NCI-H2227 (cell line): ENCODE data around the gene RIPK4.

Source experiments
- DNase-seq: peaks from one replicate; lab custom pipeline; 2025; ENCODE audit not compliant: unreplicated experiment; lab: John Stamatoyannopoulos, UW

RIPK4 gene

DNA sequence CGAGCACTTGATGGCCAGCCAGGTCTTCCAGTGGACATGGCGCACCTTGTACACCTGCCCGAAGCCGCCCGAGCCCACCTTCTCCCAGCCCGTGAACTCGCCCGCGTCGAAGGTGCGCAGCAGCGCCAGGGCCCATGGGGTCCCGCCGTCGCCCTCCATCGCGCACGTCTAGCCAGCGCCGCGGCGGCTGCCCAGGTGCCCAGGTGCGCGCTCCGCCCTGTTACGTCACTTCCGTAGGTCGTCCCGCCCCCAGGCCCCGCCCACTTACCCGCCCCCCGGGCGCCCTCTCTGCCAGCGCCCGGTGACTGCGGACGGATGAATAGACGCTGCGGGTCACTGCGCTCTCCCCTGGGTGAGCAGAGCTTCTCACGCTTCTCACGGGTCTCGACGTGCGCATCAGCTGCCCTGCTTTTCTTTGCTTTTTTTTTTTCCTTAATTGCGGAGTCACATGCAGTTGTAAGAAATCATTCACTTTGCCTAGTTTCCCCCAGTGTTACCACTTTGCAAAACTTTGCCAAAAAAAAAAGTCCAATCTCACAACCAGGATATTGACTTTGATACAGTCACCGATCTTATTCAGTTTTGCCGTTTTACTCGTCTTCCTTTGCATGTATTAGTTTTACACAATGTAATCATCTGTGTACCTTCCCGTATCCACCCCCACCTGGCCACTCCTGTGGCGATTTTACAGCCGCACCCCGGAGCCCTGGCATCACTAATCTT, at the start of gene RIPK4:
Gene RIPK4 (minus strand): TSS at position 170 of the 723 bp plus-strand sequence. CDS start 11 bp downstream, at position 159.
- DNase-seq, result peak; percentile 77

GRCh38 chr21:41815652-41816582, 49.1 kb upstream of the RIPK4 start:
- DNase-seq, result no peak

DNA sequence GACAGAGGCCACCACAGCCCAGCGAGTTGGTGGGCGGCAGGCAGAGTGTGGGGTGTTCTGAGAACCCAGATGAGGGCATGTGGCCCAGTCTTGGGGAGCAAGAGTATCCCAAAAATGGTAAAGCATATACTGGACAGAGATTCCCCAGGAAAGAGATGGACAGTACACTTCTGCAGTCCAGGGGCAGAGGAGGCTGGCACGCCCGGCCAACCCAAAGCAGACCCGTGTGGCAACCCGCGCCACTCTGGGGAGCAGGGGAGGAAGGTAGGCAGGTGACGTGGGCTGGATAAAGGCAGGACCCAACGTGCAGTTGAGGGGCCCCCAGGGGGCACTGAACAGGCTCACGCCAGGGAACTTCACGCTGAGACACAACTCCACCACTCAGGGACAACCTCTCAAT, 46.4 kb upstream of the RIPK4 start:
- no peak for DNase-seq

DNA sequence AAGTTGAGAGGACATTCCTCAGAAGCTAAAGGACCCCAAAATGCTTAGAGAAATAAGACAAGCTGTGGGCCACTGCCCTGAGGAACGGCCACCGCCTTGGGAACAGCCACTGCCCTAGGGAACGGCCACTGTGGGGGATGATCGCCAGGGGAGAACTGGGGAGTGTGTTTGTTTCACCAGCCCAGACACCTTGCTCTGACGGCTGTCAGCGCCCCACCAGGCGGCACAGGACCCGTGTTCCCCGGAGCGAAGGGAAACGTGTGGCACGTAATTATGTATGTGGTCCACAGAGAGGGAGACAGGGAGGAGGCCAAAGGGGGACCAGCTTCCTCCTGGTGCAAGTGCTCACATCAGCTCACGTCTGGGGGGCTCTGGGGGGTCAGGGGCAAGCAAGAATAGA, 45.8 kb upstream of the RIPK4 start:
- DNase-seq, result no peak

- no peak for DNase-seq
Observed at GRCh38 chr21:41810597-41810932, 43.7 kb upstream of the RIPK4 start.

- DNase-seq, result no peak
Observed at GRCh38 chr21:41809891-41810596, 43.2 kb upstream of the RIPK4 start.

GRCh38 chr21:41808846-41809245, 42.0 kb upstream of the RIPK4 start:
- no peak for DNase-seq

- DNase-seq, result no peak
Observed at GRCh38 chr21:41808094-41808493, 41.2 kb upstream of the RIPK4 start.

- DNase-seq, result no peak
Observed at GRCh38 chr21:41806773-41807172, 39.9 kb upstream of the RIPK4 start.

GRCh38 chr21:41805643-41806042, 38.8 kb upstream of the RIPK4 start:
- no peak for DNase-seq

- DNase-seq, result no peak
Observed at GRCh38 chr21:41805038-41805437, 38.2 kb upstream of the RIPK4 start.

GRCh38 chr21:41804381-41804780, 37.5 kb upstream of the RIPK4 start:
- no peak for DNase-seq

- DNase-seq, result no peak
Observed at GRCh38 chr21:41803316-41803715, 36.5 kb upstream of the RIPK4 start.

GRCh38 chr21:41802684-41803083, 35.8 kb upstream of the RIPK4 start:
- DNase-seq, result no peak

DNA sequence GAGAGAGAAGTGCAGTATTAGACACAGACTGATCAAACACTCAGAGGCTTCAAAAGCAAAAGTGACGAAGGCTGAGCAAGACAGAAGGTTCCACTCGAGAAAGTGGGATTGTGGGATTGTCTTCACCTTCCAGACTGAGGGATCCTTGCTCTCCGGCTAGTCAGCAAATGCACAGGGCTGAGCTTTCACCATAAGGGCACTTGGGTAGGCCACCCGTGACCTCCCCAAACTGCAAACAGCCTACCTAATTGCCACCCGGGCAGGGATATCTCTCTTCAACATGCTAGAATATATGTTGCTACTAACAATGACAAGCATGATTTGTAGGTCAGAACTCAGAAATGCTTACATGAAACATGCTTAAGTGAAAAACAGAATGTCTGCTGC, 35.3 kb upstream of the RIPK4 start:
- no peak for DNase-seq

- no peak for DNase-seq
Observed at GRCh38 chr21:41801321-41802197, 34.7 kb upstream of the RIPK4 start.

- DNase-seq, result no peak
Observed at GRCh38 chr21:41800425-41801320, 33.8 kb upstream of the RIPK4 start.

DNA sequence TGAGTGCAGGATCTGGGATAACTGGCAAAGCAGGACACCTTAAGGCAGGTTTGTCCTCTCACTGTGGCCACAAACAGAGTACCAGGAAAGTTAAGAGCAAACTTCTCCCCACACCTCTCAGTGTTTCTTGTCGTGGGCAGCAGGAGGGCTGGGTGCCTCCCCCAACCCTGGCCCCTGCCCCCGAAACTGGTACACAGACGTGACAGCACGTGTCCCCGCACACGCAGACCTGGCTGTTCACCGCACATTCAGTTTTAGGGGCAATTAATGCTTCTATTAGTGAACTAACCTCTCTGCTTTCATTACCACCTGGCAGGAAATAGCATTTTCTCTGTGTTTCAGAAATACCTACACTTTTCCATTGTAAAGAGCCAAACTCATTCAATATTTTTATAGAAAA, 32.9 kb upstream of the RIPK4 start:
- DNase-seq, result no peak

GRCh38 chr21:41798326-41798725, 31.5 kb upstream of the RIPK4 start:
- DNase-seq, result no peak
